GM19395 (cell line): ENCODE results near the gene PDGFRB.

Experiments
- ATAC-seq: cut with Tn5 transposase; IDR thresholded peaks from one replicate; pipeline ENCODE4 v1.9.1; 2021; ENCODE audit warnings: mild to moderate bottlenecking, moderate library complexity; ENCODE audit not compliant: unreplicated experiment

PDGFRB gene

GRCh38 chr5:150164211-150164980, 8.8 kb upstream of the PDGFRB start:
- ATAC-seq: no peak

- ATAC-seq: no peak
These were observed 8.0 kb upstream of the PDGFRB start for GRCh38 chr5:150163547-150164059.

- no peak for ATAC-seq
These were observed 7.4 kb upstream of the PDGFRB start for GRCh38 chr5:150163035-150163434.

- no peak for ATAC-seq
These were observed 6.5 kb upstream of the PDGFRB start for GRCh38 chr5:150162142-150162513.

- ATAC-seq: peak; percentile 82
These were observed 5.8 kb upstream of the PDGFRB start for GRCh38 chr5:150161242-150162141.

GRCh38 chr5:150160448-150161081, 4.9 kb upstream of the PDGFRB start:
- no peak for ATAC-seq

- no peak for ATAC-seq
These were observed 4.1 kb upstream of the PDGFRB start for GRCh38 chr5:150159741-150160179.

GRCh38 chr5:150159031-150159430, 3.4 kb upstream of the PDGFRB start:
- no peak for ATAC-seq

- ATAC-seq: no peak
These were observed 2.7 kb upstream of the PDGFRB start for GRCh38 chr5:150158170-150158949.

GRCh38 chr5:150157168-150157567, 1.5 kb upstream of the PDGFRB start:
- ATAC-seq: no peak

GRCh38 chr5:150156540-150156939, 895 bp upstream of the PDGFRB start:
- ATAC-seq: no peak

- peak; percentile 13 for ATAC-seq
These were observed 353 bp upstream of the PDGFRB start for GRCh38 chr5:150156027-150156368.

- no peak for ATAC-seq
These were observed 972 bp downstream of the PDGFRB start for GRCh38 chr5:150154618-150155128.

- ATAC-seq: no peak
These were observed 1.6 kb downstream of the PDGFRB start for GRCh38 chr5:150153957-150154617.

- ATAC-seq: no peak
These were observed 2.2 kb downstream of the PDGFRB start for GRCh38 chr5:150153483-150153882.

- no peak for ATAC-seq
These were observed 2.8 kb downstream of the PDGFRB start for GRCh38 chr5:150152636-150153462.

GRCh38 chr5:150149618-150150017, 6.0 kb downstream of the PDGFRB start:
- no peak for ATAC-seq

GRCh38 chr5:150148117-150148927, 7.3 kb downstream of the PDGFRB start:
- ATAC-seq: no peak
